ENCODE data around the gene MMP24OS. TPM values are rescaled to one million over a fixed set of nuclear protein-coding genes. Genes with fewer than 3 reads are reported as not detected.

Gene MMP24OS
- total and polyA plus RNA-seq, 2 of the 4 experiments (the other 2 are of a cell fraction) = 5.9 to 64.9 TPM

DNA sequence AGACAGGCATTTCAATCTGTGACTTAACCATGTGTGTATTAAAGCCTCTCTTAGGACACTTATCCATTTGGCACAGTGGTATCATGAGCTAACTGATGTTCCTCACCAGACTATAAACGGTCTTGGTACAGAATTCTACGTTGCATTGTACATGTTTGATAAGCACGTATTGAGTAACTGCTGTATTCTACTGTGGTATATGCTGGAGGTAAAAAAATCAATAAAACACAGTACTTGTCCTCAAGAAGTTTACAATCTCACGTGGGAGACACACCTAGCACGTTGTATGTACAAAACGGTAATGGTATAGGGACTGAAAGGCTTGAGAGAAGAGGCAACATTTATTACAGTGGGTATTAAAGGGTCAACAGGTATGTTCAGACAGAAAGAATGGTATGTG lies 47.5 kb upstream of the MMP24OS start:
- Histone ChIP-seq H3K14ac (replicated peaks; ENCODE audit: low read depth, low read length) (no peak overlapping the region), H3K56ac (ENCODE audit: extremely low read depth, insufficient read depth, low read length) (no peak overlapping the region), H3K23ac (ENCODE audit: low read depth, low read length) (no peak overlapping the region), H3K4me1 (ENCODE audit: control insufficient read depth, insufficient read depth, low read length) (peaks cover 19% of the 10 kb centered on the region), H2BK120ac (ENCODE audit: low read depth, low read length) (no peak overlapping the region), H2AK9ac (replicated peaks; ENCODE audit: low read depth, low read length, poor library complexity) (no peak overlapping the region), H3K4ac (ENCODE audit: low read depth, low read length) (no peak overlapping the region), H4K5ac (ENCODE audit: low read depth, low read length) (no peak overlapping the region), H3K18ac (ENCODE audit: low read depth, low read length) (no peak overlapping the region; the same call in 1 of the 2 replicates), H4K8ac (ENCODE audit: low read depth in 2 of 2, low read length in 2 of 2) (0 out of 4 replicates have a peak overlapping the region, but pooled peaks of 1 of the 2 experiments have one; percentile 11), H3K27ac (ENCODE audit: insufficient read depth, low read length) (no peak overlapping the region), H2AFZ (replicated peaks; ENCODE audit: low read length, poor library complexity) (no peak overlapping the region), H2AK5ac (ENCODE audit: low read depth, low read length) (0 out of 2 replicates have a peak overlapping the region, but pooled peaks have one; percentile 11), H3K36me3 (ENCODE audit: control insufficient read depth, insufficient read depth, low read length) (no peaks in the 10 kb centered on the region), H3K9me3 (ENCODE audit: control insufficient read depth, insufficient read depth, low read length) (no peaks in the 10 kb centered on the region), H3K9me1 (ENCODE audit: insufficient read depth, low read length) (peaks cover 26% of the 10 kb centered on the region), H3K4me3 (ENCODE audit: insufficient read depth, low read depth, low read length) (no peak overlapping the region), H3K9ac (ENCODE audit: low read depth, low read length) (no peak overlapping the region), H4K20me1 (ENCODE audit: insufficient read depth, low read length) (no peaks in the 10 kb centered on the region), H2BK20ac (ENCODE audit: low read depth, low read length) (peak overlapping the region; percentile 61; the same call in 1 of the 2 replicates), H3K79me1 (ENCODE audit: low read depth in 1 of 2, low read length in 2 of 2) (peaks cover 0 to 41% of the 10 kb centered on the region in 2 experiments; a peak in 2 of 4 replicates), H3K4me2 (ENCODE audit: low read depth, low read length) (no peak overlapping the region), H2BK15ac (ENCODE audit: low read depth, low read length) (peak overlapping the region; percentile 12; the same call in 1 of the 3 replicates), H3K27me3 (ENCODE audit: control insufficient read depth, insufficient read depth, low read length) (no peaks in the 10 kb centered on the region), H2BK5ac (ENCODE audit: low read depth, low read length, poor library complexity, severe bottlenecking) (no peak overlapping the region), H4K91ac (ENCODE audit: insufficient read depth, low read depth, low read length) (peak overlapping the region; percentile 26)
- in situ Hi-C loops (cut with MboI; ENCODE audit: low sequenced_read_pairs) (no loop called here), dilution Hi-C loops (cut with HindIII; ENCODE audit: low sequenced_read_pairs, unreplicated experiment) (no loop called here), intact Hi-C loops (cut with micrococcal nuclease) (no loop called here)
- BruUV-seq (replicated peaks) = no TSS peak
- POLR2A ChIA-PET (ENCODE audit: unreplicated experiment) = no interaction called here
- TF ChIP-seq SMC3 (IDR thresholded peaks at IDR 0.05; ENCODE audit: low read depth, low read length) = no peak
- TF ChIP-seq, protein P1, sequence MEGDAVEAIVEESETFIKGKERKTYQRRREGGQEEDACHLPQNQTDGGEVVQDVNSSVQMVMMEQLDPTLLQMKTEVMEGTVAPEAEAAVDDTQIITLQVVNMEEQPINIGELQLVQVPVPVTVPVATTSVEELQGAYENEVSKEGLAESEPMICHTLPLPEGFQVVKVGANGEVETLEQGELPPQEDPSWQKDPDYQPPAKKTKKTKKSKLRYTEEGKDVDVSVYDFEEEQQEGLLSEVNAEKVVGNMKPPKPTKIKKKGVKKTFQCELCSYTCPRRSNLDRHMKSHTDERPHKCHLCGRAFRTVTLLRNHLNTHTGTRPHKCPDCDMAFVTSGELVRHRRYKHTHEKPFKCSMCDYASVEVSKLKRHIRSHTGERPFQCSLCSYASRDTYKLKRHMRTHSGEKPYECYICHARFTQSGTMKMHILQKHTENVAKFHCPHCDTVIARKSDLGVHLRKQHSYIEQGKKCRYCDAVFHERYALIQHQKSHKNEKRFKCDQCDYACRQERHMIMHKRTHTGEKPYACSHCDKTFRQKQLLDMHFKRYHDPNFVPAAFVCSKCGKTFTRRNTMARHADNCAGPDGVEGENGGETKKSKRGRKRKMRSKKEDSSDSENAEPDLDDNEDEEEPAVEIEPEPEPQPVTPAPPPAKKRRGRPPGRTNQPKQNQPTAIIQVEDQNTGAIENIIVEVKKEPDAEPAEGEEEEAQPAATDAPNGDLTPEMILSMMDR (conservative IDR thresholded peaks at IDR 0.05; ENCODE audit: low read depth, low read length) = no peak
- no peak for TF ChIP-seq MXI1 (IDR thresholded peaks at IDR 0.05; ENCODE audit: borderline replicate concordance, low read depth, low read length)
- TF ChIP-seq BHLHE40 (IDR thresholded peaks at IDR 0.05; ENCODE audit: low read depth, low read length) = no peak
- TF ChIP-seq MAZ (IDR thresholded peaks at IDR 0.05; ENCODE audit: borderline replicate concordance, low read depth, low read length) = no peak
- TF ChIP-seq FOS (IDR thresholded peaks at IDR 0.05; ENCODE audit: low read depth, low read length) = no peak
- no peak for TF ChIP-seq POLR2A (IDR thresholded peaks at IDR 0.05; ENCODE audit: low read depth, low read length)
- no peak for TF ChIP-seq RFX5 (IDR thresholded peaks at IDR 0.05; ENCODE audit: low read depth, low read length)
- TF ChIP-seq, protein P2, sequence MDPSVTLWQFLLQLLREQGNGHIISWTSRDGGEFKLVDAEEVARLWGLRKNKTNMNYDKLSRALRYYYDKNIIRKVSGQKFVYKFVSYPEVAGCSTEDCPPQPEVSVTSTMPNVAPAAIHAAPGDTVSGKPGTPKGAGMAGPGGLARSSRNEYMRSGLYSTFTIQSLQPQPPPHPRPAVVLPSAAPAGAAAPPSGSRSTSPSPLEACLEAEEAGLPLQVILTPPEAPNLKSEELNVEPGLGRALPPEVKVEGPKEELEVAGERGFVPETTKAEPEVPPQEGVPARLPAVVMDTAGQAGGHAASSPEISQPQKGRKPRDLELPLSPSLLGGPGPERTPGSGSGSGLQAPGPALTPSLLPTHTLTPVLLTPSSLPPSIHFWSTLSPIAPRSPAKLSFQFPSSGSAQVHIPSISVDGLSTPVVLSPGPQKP (IDR thresholded peaks at IDR 0.05; ENCODE audit: borderline replicate concordance, low read depth, low read length) = no peak
- no peak for TF ChIP-seq NFE2L2 (IDR thresholded peaks at IDR 0.05; ENCODE audit: low read depth, low read length)
- TF ChIP-seq, protein P3, sequence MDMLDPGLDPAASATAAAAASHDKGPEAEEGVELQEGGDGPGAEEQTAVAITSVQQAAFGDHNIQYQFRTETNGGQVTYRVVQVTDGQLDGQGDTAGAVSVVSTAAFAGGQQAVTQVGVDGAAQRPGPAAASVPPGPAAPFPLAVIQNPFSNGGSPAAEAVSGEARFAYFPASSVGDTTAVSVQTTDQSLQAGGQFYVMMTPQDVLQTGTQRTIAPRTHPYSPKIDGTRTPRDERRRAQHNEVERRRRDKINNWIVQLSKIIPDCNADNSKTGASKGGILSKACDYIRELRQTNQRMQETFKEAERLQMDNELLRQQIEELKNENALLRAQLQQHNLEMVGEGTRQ (IDR thresholded peaks at IDR 0.05; ENCODE audit: low read depth, low read length) = no peak
- no peak for TF ChIP-seq CHD1 (IDR thresholded peaks at IDR 0.05; ENCODE audit: low read depth, low read length)
- no peak for TF ChIP-seq CEBPB (IDR thresholded peaks at IDR 0.05; ENCODE audit: low read depth, low read length)
- TF ChIP-seq RAD21 (IDR thresholded peaks at IDR 0.05; ENCODE audit: low read length) = no peak
- no peak for TF ChIP-seq RCOR1 (IDR thresholded peaks at IDR 0.05; ENCODE audit: insufficient replicate concordance, low read length)
- WGBS, 2 experiments (ENCODE audit: extremely low coverage in 2 of 2, insufficient read length in 1 of 2) = no CpG with 5 or more reads among the region's 6 CpGs
- CTCF ChIA-PET = no interaction called here
- DNase-seq (no peak), ATAC-seq (ENCODE audit: low read depth) (no peak)
